ENCODE results near the gene ANXA4. TPM values are rescaled to one million over a fixed set of nuclear protein-coding genes. Genes with fewer than 3 reads are reported as not detected.
"Not testable (repeated sequence)": the region's sequence is repeated elsewhere in the genome, so short reads cannot be mapped to it uniquely, and the experiment has no call there.

ANXA4 gene
- total RNA-seq, 2 donors from 2014 or later = 62.8 to 67.8 TPM

GRCh38 chr2:69734854-69735544 lies 6.9 kb upstream of the ANXA4 start:
- Histone ChIP-seq H3K27me3 (replicated peaks; ENCODE audit: insufficient read depth) (no peaks in the 10 kb centered on the region), H3K9me3 (no peaks in the 10 kb centered on the region), H3K4me1 (ENCODE audit: control insufficient read depth in 1 of 2, low read depth in 2 of 2) (peaks cover 0 to 2% of the 10 kb centered on the region in 2 donors), H3K27ac (no peak overlapping the region), H3K4me3 (no peak overlapping the region), H3K36me3 (no peaks in the 10 kb centered on the region)
- ATAC-seq (ENCODE audit: insufficient number of reproducible peaks, low FRiP score, low read depth) (no peak), DNase-seq (ENCODE audit: low spot score) (no peak)
- no peak for TF ChIP-seq CTCF (IDR thresholded peaks at IDR 0.05)

DNA sequence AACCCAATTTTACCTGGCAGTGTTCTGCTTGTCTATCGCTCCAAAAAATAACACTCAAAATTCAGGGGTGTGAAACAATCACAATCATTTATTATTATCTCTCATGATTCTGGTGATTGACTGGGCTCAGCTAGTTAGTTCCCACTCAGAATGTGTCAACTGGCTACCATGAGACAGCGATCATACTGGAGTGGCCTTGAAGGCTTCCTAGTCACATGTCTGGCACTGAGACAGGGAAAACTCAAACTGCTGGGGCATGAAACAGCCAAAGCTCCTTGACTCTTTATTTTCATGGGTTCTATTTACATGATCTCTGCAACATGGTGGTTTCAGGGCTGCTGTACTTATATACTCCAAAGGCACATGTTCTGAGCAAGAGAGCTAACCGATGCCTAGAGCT lies 6.2 kb upstream of the ANXA4 start:
- Histone ChIP-seq H3K4me3 (no peak overlapping the region), H3K36me3 (no peaks in the 10 kb centered on the region), H3K27me3 (replicated peaks; ENCODE audit: insufficient read depth) (no peaks in the 10 kb centered on the region), H3K4me1 (ENCODE audit: control insufficient read depth in 1 of 2, low read depth in 2 of 2) (peaks cover 0 to 6% of the 10 kb centered on the region in 2 donors), H3K9me3 (no peaks in the 10 kb centered on the region), H3K27ac (no peak overlapping the region)
- no peak for TF ChIP-seq CTCF (IDR thresholded peaks at IDR 0.05)
- DNase-seq (ENCODE audit: low spot score) = no peak
- ATAC-seq (ENCODE audit: insufficient number of reproducible peaks, low FRiP score, low read depth) = no peak

DNA sequence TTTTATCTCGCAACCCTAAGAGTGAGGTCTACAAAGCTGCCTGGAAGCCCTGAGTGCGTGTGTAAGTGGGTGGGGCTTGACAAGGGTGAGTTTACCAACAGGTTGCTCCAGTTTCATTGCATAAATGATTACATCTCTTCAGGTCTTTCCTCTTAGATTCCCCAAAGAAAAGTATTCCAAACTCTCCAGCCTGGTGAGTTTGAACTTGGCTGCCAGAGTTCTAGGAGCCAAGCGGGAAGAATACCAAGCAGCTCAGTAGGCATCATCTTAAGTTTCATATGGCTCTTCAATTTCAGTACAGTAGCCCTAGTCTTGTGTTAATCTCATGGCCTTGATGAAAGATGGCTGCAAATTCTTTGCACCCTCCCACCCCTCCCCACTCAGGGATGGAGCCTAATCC lies 3.8 kb upstream of the ANXA4 start:
- not testable (repeated sequence) for H3K27me3 ChIP-seq (replicated peaks; ENCODE audit: insufficient read depth); DNase-seq (ENCODE audit: low spot score); ATAC-seq (ENCODE audit: insufficient number of reproducible peaks, low FRiP score, low read depth); H3K27ac ChIP-seq; H3K4me3 ChIP-seq; H3K9me3 ChIP-seq; H3K36me3 ChIP-seq
- peaks cover 7 to 12% of the 10 kb centered on the region in 2 donors for H3K4me1 ChIP-seq (ENCODE audit: control insufficient read depth in 1 of 2, low read depth in 2 of 2)

DNA sequence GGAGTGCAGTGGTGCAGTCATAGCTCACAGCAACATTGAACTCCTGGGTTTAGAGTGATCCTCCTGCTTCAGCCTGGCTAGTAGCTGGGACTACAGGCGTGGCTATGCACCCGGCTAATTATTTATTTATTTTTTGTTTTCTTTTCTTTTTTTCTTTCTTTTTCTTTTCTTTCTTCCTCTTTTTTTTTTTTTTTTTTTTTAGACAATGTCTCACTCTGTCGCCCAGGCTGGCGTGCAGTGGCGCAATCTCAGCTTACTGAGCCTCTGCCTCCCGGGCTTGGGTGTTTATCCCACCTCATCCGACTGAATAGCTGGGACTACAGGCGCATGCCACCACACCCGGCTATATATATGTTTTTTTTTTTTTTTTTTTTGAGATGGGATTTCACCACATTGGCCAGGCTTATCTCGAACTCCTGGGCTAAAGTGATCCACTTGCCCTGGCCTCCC lies 1.4 kb upstream of the ANXA4 start:
- ATAC-seq (ENCODE audit: insufficient number of reproducible peaks, low FRiP score, low read depth) = no peak
- Histone ChIP-seq H3K27ac (peak overlapping the region; percentile 90 to 94), H3K4me3 (peak overlapping the region; percentile 83), H3K36me3 (no peaks in the 10 kb centered on the region), H3K4me1 (ENCODE audit: control insufficient read depth in 1 of 2, low read depth in 2 of 2) (peaks cover 12 to 32% of the 10 kb centered on the region in 2 donors), H3K27me3 (replicated peaks; ENCODE audit: insufficient read depth) (no peaks in the 10 kb centered on the region), H3K9me3 (no peaks in the 10 kb centered on the region)
- DNase-seq (ENCODE audit: low spot score) = no peak
- TF ChIP-seq CTCF (IDR thresholded peaks at IDR 0.05) = no peak

DNA sequence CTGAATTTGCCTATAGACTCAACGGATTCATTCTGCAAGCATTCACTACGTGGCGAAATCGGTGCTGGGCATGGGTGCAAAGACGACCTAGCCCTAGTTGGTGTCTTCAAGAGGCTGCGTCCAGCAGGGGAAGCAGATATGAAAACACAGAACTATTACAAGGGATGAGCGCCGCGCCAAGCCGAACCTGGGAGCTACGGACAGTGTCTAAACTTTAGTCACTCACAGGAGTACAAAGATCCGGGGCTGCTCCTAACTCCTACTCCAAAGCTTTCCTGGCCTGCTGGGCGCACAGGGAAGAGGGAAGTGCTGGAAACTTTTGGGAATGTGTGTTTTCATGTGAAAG lies 732 bp upstream of the ANXA4 start:
- no peaks in the 10 kb centered on the region for H3K36me3 ChIP-seq
- no peaks in the 10 kb centered on the region for H3K9me3 ChIP-seq
- ATAC-seq (ENCODE audit: insufficient number of reproducible peaks, low FRiP score, low read depth) (no peak), DNase-seq (ENCODE audit: low spot score) (peak; percentile 19)
- H3K27ac ChIP-seq = peak overlapping the region; percentile 90 to 94
- H3K4me1 ChIP-seq (ENCODE audit: control insufficient read depth in 1 of 2, low read depth in 2 of 2) = peaks cover 12 to 32% of the 10 kb centered on the region in 2 donors
- no peak for TF ChIP-seq CTCF (IDR thresholded peaks at IDR 0.05)
- H3K4me3 ChIP-seq = peak overlapping the region; percentile 83
- no peaks in the 10 kb centered on the region for H3K27me3 ChIP-seq (replicated peaks; ENCODE audit: insufficient read depth)

All from thoracic aorta (tissue), 2 donors.